DMS 273 (cell line): ENCODE measurements around the gene STYXL1.

Experiments used
- DNase-seq: peaks from one replicate; lab custom pipeline; 2025; ENCODE audit not compliant: unreplicated experiment; lab: John Stamatoyannopoulos, UW

Gene STYXL1

GRCh38 chr7:75995052-75995471, 52.7 kb downstream of the STYXL1 start:
- no peak for DNase-seq

GRCh38 chr7:75994388-75995051, 53.3 kb downstream of the STYXL1 start, which contains the start of gene TMEM120A:
TSS of gene TMEM120A (minus strand) at chr7:75994595. CDS start at chr7:75994570, 25 bp downstream.
- peak; percentile 99 for DNase-seq

- peak; percentile 70 for DNase-seq
Measured at GRCh38 chr7:75993689-75994387, 54.0 kb downstream of the STYXL1 start.

- DNase-seq, result no peak
Measured at GRCh38 chr7:75992083-75992755, 55.6 kb downstream of the STYXL1 start.

GRCh38 chr7:75991531-75992082, 56.2 kb downstream of the STYXL1 start:
- DNase-seq, result no peak

- DNase-seq, result no peak
Measured at GRCh38 chr7:75989500-75990388, 58.1 kb downstream of the STYXL1 start.

- no peak for DNase-seq
Measured at GRCh38 chr7:75988568-75989499, 59.0 kb downstream of the STYXL1 start.

GRCh38 chr7:75987805-75988567, 59.8 kb downstream of the STYXL1 start:
- DNase-seq, result no peak

GRCh38 chr7:75987026-75987804, 60.6 kb downstream of the STYXL1 start:
- DNase-seq, result no peak

- DNase-seq, result no peak
Measured at GRCh38 chr7:75986147-75986781, 61.5 kb downstream of the STYXL1 start.

- no peak for DNase-seq
Measured at GRCh38 chr7:75985518-75986146, 62.2 kb downstream of the STYXL1 start.

GRCh38 chr7:75985009-75985517, 62.7 kb downstream of the STYXL1 start:
- no peak for DNase-seq

- DNase-seq, result no peak
Measured at GRCh38 chr7:75984130-75985008, 63.4 kb downstream of the STYXL1 start.

- DNase-seq, result no peak
Measured at GRCh38 chr7:75983471-75984129, 64.2 kb downstream of the STYXL1 start.

- DNase-seq, result no peak
Measured at GRCh38 chr7:75982306-75983064, 65.3 kb downstream of the STYXL1 start.
